Mucosa of descending colon (tissue), 3 donors: ENCODE data around the gene NRSN2. TPM values are rescaled to one million over a fixed set of nuclear protein-coding genes. Genes with fewer than 3 reads are reported as not detected.
"Not testable (repeated sequence)": the region's sequence is repeated elsewhere in the genome, so short reads cannot be mapped to it uniquely, and the experiment has no call there.

Source experiments
- ATAC-seq: fragments of 200-7000 bp; cut with Tn5 transposase; one replicate; pipeline ENCODE4 v1.9.1; 2020; ENCODE audit warnings: mild to moderate bottlenecking, moderate library complexity
- DNase-seq, 3 donors: peaks; one replicate each; pipeline ENCODE4 v3.0.0-alpha.2; 2020
- H3K36me3 ChIP-seq: fragments of 200-600 bp; one replicate; pipeline ENCODE4 v1.8.0; 2021; ENCODE audit warnings: low read depth, mild to moderate bottlenecking
- H3K4me1 ChIP-seq: fragments of 200-600 bp; one replicate; pipeline ENCODE4 v1.8.0; 2021; ENCODE audit warnings: low read depth, mild to moderate bottlenecking
- H3K4me3 ChIP-seq: fragments of 200-600 bp; one replicate; pipeline ENCODE4 v1.8.0; 2021; ENCODE audit warnings: mild to moderate bottlenecking
- H3K9me3 ChIP-seq: fragments of 200-600 bp; one replicate; pipeline ENCODE4 v1.8.0; 2021; ENCODE audit warnings: mild to moderate bottlenecking
- CTCF ChIP-seq: fragments of 200-600 bp; IDR thresholded peaks from one replicate; pipeline ENCODE4 v1.8.0; 2022; ENCODE audit warnings: antibody characterized with exemption, mild to moderate bottlenecking
- intact Hi-C, 2 donors: fragments of 100-400 bp; cut with DNase I in 1 of 2; cut with micrococcal nuclease in 1 of 2; formaldehyde crosslinking; loops; one replicate each; pipeline versions ENCODE4 v1.11.0 to v1.11.1; 2022; cut with DNase I, micrococcal nuclease
- total RNA-seq, 3 donors: library from RNA; stranded (reverse); fragmentation: NEBNext Ultra II Directional in 2 of 3; extraction: Animal tissue kit (Norgen Biotek cat#: 25700) in 2 of 3; gene quantifications; one replicate each; pipeline versions ENCODE4 v1.2.1 to v1.2.4, GENCODE V29; 2021 to 2023
- donor health status: DM: no; HTN: no; CAD: no; lungs with moderate emphysema.
- donor health status: DM: no; HTN: no; CAD: no.
- donor health status: DM: no; HTN: yes; CAD: no.

NRSN2 gene
- total RNA-seq, 3 donors from 2014 or later: 8.7 to 21.1 (median 13.1) TPM

- Histone ChIP-seq H3K4me3 (peak overlapping the region; percentile 32), H3K9me3 (no peaks in the 10 kb centered on the region), H3K36me3 (no peaks in the 10 kb centered on the region), H3K4me1 (no peaks in the 10 kb centered on the region)
- DNase-seq: peak; percentile 82 to 92 (median 86)
- no peak for TF ChIP-seq CTCF
- ATAC-seq: peak; percentile 87
- intact Hi-C loops: no loop called here
Measured at GRCh38 chr20:381581-382290, 34.8 kb downstream of the NRSN2 start.

GRCh38 chr20:382291-383115 is 35.6 kb downstream of the NRSN2 start:
- H3K4me3 ChIP-seq: no peak overlapping the region

GRCh38 chr20:383889-384288 is 37.0 kb downstream of the NRSN2 start:
- Histone ChIP-seq H3K9me3 (no peaks in the 10 kb centered on the region), H3K36me3 (no peaks in the 10 kb centered on the region), H3K4me1 (no peaks in the 10 kb centered on the region), H3K4me3 (no peak overlapping the region)
- ATAC-seq (no peak), DNase-seq (no peak)
- TF ChIP-seq CTCF: no peak
- intact Hi-C loops: no loop called here

More at GRCh38 chr20:382291-383115, 35.6 kb downstream of the NRSN2 start:
- Histone ChIP-seq H3K36me3 (no peaks in the 10 kb centered on the region), H3K4me1 (no peaks in the 10 kb centered on the region), H3K9me3 (no peaks in the 10 kb centered on the region)
- no peak for TF ChIP-seq CTCF
- DNase-seq: peak in 1 of 3 donors; percentile 61
- intact Hi-C loops: no loop called here
- peak; percentile 13 for ATAC-seq

GRCh38 chr20:384723-385122 is 37.8 kb downstream of the NRSN2 start:
- intact Hi-C loops: no loop called here
- H3K4me3 ChIP-seq: no peak overlapping the region
- ATAC-seq (peak; percentile 34), DNase-seq (no peak)
- no peaks in the 10 kb centered on the region for H3K9me3 ChIP-seq
- H3K36me3 ChIP-seq: no peaks in the 10 kb centered on the region
- no peak for TF ChIP-seq CTCF
- H3K4me1 ChIP-seq: no peaks in the 10 kb centered on the region

GRCh38 chr20:385448-385847 is 38.5 kb downstream of the NRSN2 start:
- no peak for ATAC-seq
- Histone ChIP-seq H3K36me3 (no peaks in the 10 kb centered on the region), H3K4me1 (no peaks in the 10 kb centered on the region), H3K4me3 (no peak overlapping the region), H3K9me3 (no peaks in the 10 kb centered on the region)
- DNase-seq: no peak
- intact Hi-C loops: no loop called here
- TF ChIP-seq CTCF: no peak

GRCh38 chr20:386634-387033 is 39.7 kb downstream of the NRSN2 start:
- H3K36me3 ChIP-seq, intact Hi-C loops, DNase-seq, ATAC-seq, H3K9me3 ChIP-seq, H3K4me3 ChIP-seq, H3K4me1 ChIP-seq: not testable (repeated sequence)
